ENCODE data around the gene C13orf46. TPM values are rescaled to one million over a fixed set of nuclear protein-coding genes. Genes with fewer than 3 reads are reported as not detected.
"Not testable (repeated sequence)": the region's sequence is repeated elsewhere in the genome, so short reads cannot be mapped to it uniquely, and the experiment has no call there.

Gene C13orf46
- total RNA-seq, 1 donor from 2014 or later = 0.69 TPM

- Mint-ChIP-seq H3K9me3 (no peaks in the 10 kb centered on the region), H3K36me3 (ENCODE audit: low read depth) (peaks cover 64% of the 10 kb centered on the region), H3K27me3 (no peaks in the 10 kb centered on the region), H3K4me1 (peaks cover 43% of the 10 kb centered on the region), H3K4me3 (no peak overlapping the region), H3K27ac (peak overlapping the region; percentile 50)
- intact Hi-C loops (cut with micrococcal nuclease) = loop anchor here (5.0 kb wide), 1 partner anchor 206 kb away; no protein-coding TSS in a partner anchor
- TF ChIP-seq CTCF (IDR thresholded peaks at IDR 0.05) = no peak
- CTCF ChIA-PET = no interaction called here
- DNase-seq = no peak
- POLR2A ChIA-PET = interaction anchor here (0.5 to 0.9 kb wide), 2 partner anchors 39 to 46 kb away, joined by 3 read pairs; no protein-coding TSS in a partner anchor
- ATAC-seq (ENCODE audit: low read depth) = no peak
Observed at GRCh38 chr13:114020750-114021463, 47.0 kb upstream of the C13orf46 start.

- POLR2A ChIA-PET = interaction anchor here (0.6 kb wide), 1 partner anchor 28 kb away, joined by 3 read pairs; no protein-coding TSS in a partner anchor
- CTCF ChIA-PET = not testable (repeated sequence)
Observed at GRCh38 chr13:114020134-114020533, 46.3 kb upstream of the C13orf46 start.

GRCh38 chr13:114019367-114019766, 45.5 kb upstream of the C13orf46 start:
- H3K27ac Mint-ChIP-seq = no peak overlapping the region
- peaks cover 68% of the 10 kb centered on the region for H3K36me3 Mint-ChIP-seq (ENCODE audit: low read depth)

More at GRCh38 chr13:114020134-114020533, 46.3 kb upstream of the C13orf46 start:
- H3K9me3 Mint-ChIP-seq; H3K27ac Mint-ChIP-seq; H3K4me3 Mint-ChIP-seq; DNase-seq; H3K27me3 Mint-ChIP-seq; ATAC-seq (ENCODE audit: low read depth): not testable (repeated sequence)
- intact Hi-C loops (cut with micrococcal nuclease) = loop anchor here (5.0 kb wide), 1 partner anchor 207 kb away; no protein-coding TSS in a partner anchor
- Mint-ChIP-seq H3K36me3 (ENCODE audit: low read depth) (peaks cover 65% of the 10 kb centered on the region), H3K4me1 (peaks cover 35% of the 10 kb centered on the region)

GRCh38 chr13:114018461-114019055, 44.7 kb upstream of the C13orf46 start:
- Mint-ChIP-seq H3K4me3 (no peak overlapping the region), H3K36me3 (ENCODE audit: low read depth) (peaks cover 63% of the 10 kb centered on the region), H3K27ac (no peak overlapping the region), H3K27me3 (no peaks in the 10 kb centered on the region), H3K9me3 (no peaks in the 10 kb centered on the region), H3K4me1 (peaks cover 21% of the 10 kb centered on the region)
- no peak for ATAC-seq (ENCODE audit: low read depth)
- POLR2A ChIA-PET = no interaction called here
- intact Hi-C loops (cut with micrococcal nuclease) = no loop called here
- DNase-seq = no peak
- TF ChIP-seq CTCF (IDR thresholded peaks at IDR 0.05) = no peak
- CTCF ChIA-PET = no interaction called here

More at GRCh38 chr13:114019367-114019766, 45.5 kb upstream of the C13orf46 start:
- no peak for TF ChIP-seq CTCF (IDR thresholded peaks at IDR 0.05)
- H3K9me3 Mint-ChIP-seq = no peaks in the 10 kb centered on the region
- CTCF ChIA-PET = no interaction called here
- peaks cover 28% of the 10 kb centered on the region for H3K4me1 Mint-ChIP-seq
- DNase-seq (no peak), ATAC-seq (ENCODE audit: low read depth) (peak; percentile 43)
- H3K27me3 Mint-ChIP-seq = no peaks in the 10 kb centered on the region
- POLR2A ChIA-PET = no interaction called here
- intact Hi-C loops (cut with micrococcal nuclease) = no loop called here
- no peak overlapping the region for H3K4me3 Mint-ChIP-seq

GRCh38 chr13:114017966-114018365, 44.1 kb upstream of the C13orf46 start:
- no peak overlapping the region for H3K4me3 Mint-ChIP-seq
- H3K4me1 Mint-ChIP-seq = peaks cover 18% of the 10 kb centered on the region
- POLR2A ChIA-PET = no interaction called here
- TF ChIP-seq CTCF (IDR thresholded peaks at IDR 0.05) = no peak
- H3K27ac Mint-ChIP-seq = no peak overlapping the region
- H3K36me3 Mint-ChIP-seq (ENCODE audit: low read depth) = peaks cover 60% of the 10 kb centered on the region
- no peak for ATAC-seq (ENCODE audit: low read depth)
- no peaks in the 10 kb centered on the region for H3K9me3 Mint-ChIP-seq
- CTCF ChIA-PET = no interaction called here
- no peaks in the 10 kb centered on the region for H3K27me3 Mint-ChIP-seq
- intact Hi-C loops (cut with micrococcal nuclease) = no loop called here
- DNase-seq = no peak

All from activated B cell treated with CpG ODN at 0.5 μM for 24 hours (primary cell).